NCI-H2171 treated with DMSO at 0.1 percent for 48 hours (cell line): ENCODE measurements around the gene EPHX1.
A peak's percentile ranks its signal among the peaks of the same experiment; 100 is the strongest.

Experiments
- DNase-seq: peaks from one replicate; lab custom pipeline; 2025; lab: John Stamatoyannopoulos, UW

Gene EPHX1

DNA sequence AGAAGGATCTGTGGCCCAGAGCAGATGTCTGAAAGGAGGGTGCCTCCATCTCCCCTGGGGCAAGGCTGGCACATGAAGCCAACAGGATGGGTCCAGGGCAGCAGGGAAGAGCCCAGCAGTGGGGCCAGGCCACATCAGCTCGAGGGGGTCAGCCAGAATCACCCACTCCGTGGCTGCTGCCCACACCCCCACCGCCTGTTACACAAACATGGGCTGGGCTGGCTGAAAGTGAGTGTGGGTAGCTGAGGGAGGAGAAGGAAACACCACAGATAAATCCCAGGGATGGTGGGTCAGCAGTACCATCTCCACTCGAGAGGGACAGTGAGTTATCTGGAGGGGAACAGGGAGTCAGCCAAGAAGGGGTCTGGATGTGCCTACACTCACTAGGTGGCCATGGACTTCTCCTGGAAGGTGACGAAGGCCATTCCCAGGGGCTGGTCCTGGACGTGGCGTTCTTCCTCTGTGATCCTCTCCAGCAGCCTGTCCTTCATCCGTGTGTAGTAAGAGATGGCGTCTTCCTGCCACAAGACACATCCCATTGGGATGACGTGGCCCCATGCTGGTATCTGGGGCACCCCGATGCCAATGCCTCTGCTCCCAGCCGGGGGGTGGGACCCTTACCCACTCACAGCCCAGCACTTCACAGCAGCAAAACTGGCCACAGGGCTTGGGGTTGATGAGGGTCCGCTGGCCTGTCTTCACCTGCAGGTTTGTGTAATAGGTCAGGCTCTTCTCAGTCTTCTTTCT, 52.1 kb downstream of the EPHX1 start:
- DNase-seq, result no peak

DNA sequence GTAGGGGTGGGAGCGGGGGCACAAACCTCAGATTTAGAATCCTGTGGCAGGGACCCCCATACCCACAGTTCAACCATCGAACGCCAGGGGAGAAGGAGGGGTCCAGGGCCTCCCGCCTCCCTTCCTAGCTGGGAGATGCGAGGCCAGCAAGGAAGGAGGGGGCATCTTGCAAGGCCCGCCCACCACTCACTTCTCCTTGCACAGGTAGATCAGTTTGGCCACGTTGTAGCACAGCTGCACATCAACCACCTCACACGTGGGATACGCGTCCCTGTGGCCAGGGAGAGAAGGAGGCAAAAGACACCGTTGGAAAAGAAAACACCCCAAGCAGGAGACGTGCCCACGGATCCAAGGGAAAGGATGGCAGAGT, 52.6 kb downstream of the EPHX1 start:
- no peak for DNase-seq

DNA sequence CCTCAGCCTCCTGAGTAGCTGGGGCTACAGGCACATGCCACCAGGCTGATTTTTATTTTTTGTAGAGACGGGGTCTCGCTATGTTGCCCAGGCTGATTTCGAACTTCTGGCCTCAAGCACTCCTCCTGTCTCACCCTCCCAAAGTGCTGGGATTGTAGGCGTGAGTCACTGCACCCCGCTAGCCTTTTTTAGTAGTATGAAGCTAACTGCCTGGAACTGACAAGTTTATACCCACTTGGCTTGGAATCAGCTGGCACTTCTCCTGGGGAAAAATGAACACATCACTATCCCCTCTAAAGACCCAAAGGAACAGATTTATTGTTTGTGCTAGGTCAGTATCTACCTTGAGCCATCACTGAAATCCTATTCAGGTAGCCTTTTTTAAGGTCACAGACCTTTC, 53.2 kb downstream of the EPHX1 start:
- no peak for DNase-seq

DNA sequence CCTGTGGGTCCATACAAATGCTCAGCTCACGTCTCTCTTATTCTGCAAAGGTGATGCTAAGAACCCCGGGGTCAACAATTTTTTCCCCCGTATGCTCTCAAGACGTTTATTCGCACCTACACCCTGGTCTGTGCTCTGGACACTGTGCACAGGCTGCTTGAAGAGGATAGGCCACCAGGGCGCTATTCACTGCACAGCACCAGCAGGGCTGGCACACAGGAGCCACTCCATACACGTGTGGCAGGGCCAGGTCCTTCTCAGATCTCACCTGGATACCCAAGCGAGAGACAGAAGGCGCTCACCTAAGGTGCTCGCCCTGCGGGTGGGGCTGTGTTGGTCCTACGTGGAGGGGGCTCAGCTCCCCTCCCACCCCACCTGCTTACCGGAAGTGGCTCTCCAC, 55.6 kb downstream of the EPHX1 start:
- DNase-seq, result no peak

DNA sequence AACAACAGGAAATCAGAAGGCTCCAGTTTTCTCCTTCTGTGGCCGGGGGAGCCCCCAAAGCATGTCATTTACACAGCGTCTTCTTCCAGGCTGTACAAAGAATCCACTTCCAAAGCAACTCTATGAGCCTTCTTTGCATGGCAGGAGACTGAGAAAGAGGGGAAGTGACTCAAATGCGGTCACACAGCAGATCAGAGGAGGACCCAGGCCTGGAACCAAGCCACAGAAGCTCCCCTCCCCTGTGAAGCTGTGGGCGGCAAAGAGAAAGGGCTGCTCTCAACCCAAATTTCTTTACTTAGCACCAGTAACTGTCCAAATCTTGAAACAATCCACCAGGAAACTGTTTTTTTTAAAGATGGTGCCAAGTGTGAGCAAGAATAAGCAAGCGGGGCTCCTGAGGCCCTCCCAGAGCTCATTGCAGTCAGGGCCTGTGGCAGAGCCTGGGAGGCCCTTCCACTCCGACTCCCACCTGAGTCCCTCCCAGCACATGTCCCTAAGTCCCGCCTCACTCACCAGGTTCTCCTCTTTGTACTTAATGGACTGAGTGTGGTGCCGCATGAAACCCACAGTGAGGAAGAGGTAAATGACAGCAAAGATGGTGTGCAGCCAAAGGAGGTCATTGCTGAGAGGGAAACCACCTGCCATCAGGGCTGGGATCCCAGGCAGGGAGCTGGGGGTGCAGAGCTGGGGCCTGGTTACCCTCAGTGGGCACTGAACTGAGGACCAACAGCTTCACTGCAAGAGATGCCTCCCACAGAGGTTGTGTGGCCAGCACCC, 56.3 kb downstream of the EPHX1 start:
- no peak for DNase-seq

DNA sequence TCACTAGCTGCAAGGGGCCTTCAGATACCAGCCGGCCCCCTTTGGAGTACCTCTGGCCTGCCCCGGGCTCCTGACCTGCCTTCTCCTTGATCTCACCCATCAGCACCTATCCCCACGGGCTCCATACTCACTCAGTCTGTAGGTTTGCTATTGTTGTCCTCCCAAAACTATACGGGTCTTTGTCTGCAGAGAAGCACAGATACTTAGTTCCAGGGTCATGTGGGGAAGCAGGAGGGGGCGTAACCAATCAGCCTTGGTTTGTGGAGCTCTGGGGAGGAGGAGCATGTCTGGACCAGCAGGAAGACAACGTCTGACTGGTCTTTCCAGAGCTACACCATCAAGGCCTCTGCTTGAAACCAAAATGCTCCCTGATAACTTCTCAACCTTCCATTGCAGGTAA, 57.1 kb downstream of the EPHX1 start:
- DNase-seq, result no peak

DNA sequence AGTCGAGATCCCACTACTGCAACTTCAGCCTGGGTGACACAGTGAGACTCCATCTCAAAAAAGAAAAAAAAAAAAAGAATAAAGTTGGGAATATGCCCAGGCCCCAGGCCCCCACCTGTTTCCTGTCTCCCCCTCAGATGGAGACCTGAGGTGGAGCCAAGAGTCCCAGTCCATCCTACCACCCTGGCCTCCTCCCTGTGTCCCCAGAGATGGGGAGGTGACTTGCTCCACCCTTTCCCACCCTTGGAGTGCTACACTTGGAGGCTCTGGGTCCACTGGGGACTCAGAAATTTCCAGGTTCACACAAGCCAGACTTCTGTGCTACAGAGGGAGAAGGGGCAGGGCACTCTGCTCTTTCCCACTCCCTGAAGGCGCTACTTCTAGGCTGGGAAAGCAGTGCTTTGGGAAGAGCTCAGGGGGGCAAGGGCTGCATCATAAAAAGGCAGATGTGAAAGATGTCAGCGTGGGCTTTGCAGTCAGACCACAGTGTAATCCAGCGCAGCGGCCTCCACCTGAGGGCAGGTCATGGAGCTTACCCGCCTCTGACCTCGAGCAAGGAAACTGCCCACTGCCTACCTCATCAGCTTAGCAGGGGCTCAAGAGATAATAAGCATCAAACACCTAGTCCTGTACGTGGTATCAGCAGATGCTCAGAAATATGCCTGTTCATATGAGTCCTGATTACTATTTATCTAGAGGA, 58.9 kb downstream of the EPHX1 start:
- peak; percentile 65 for DNase-seq

DNA sequence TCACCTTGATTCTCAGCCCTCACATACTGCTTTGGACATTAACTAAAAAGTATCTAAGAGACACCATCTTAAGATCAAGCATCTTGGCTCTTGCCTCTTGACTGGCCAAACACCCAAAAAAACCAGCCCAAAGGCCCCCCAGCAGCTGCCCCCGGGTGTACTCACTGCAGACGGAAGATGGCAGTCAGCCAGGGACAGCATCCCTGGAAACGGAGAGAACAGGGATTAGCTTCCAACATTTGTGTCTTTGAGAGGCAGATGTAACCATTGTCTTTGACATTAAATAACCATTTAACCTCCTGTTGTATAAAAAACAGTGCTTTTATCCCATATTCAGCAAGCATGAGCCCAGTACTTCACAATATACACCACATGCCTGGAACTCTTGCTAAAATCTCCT, 61.0 kb downstream of the EPHX1 start:
- DNase-seq, result peak; percentile 54

DNA sequence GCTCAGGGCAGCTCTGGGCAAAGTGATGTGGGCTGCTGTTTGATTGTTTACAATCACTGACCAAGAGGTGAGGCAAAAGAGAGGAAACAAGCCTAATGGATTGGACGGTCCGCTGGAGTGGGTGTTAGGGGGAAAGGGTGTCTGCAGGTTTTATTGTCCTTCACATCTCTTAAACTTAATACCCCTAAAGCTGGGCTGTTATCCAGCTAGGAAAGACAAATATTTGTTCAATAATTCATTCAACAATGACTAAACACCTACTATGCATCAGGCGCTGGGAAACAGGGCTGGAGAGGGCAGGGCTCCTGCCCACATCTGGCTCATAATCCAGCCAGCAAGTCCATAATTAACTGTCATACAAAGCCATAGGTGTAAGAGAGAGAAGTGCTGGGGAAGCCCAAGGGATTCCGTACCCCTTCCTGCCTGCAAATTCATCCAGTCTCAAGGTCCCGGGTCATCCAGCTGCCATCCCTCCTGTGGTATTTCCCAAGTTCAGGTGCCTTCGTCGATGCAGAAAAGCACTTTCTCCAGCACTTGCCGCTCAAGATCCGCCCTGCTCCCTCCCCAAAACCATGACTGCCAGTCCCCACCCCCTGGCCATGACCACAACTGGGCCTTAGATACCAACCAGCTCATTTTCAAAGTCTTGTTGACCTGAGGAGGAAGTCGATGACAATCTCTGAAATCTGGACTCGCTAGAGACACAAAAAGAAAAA, 61.6 kb downstream of the EPHX1 start:
- DNase-seq, result no peak

DNA sequence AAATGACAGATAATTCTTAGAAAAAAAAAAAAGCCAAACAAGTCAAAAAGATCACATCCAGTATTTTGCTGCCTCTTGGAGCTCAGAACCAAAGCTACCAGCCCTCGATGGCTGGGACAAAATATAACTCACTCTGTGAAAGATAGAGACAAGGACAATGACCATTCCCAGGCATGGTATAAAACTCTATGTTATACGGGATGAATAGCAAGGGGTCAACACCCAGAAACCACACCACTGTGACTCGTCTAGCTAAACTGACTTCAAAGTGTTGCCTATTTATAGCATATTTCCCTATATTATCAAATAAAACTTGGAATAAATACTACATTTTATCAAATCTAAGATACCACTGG, 62.1 kb downstream of the EPHX1 start:
- DNase-seq, result no peak

DNA sequence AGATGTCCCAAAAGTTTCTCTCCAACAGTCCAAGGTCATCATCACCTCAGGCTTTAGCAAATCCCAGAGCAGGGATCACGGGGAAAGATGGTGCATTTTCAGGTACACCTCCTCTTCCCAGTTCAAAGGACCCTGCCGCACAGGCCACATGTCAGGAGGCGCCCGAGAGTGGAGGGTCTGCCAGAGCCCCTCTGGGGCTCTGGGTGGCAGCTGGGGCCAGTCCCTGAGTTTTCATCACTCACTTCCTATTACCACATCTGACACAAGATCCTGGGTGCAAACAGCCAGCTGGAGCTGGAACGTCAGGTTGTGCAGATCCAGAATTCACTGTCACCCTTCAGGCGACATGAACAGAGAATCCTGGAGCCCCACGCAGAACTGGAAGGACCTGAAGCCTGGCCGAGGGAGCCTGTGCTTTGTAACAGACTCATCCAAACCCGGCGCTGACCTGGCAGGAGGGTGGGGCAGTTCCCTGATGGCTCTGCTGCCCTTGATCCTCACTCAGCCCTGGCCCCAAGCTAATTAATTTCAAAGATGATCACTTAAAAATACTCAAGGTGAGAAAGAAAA, 63.4 kb downstream of the EPHX1 start:
- no peak for DNase-seq

DNA sequence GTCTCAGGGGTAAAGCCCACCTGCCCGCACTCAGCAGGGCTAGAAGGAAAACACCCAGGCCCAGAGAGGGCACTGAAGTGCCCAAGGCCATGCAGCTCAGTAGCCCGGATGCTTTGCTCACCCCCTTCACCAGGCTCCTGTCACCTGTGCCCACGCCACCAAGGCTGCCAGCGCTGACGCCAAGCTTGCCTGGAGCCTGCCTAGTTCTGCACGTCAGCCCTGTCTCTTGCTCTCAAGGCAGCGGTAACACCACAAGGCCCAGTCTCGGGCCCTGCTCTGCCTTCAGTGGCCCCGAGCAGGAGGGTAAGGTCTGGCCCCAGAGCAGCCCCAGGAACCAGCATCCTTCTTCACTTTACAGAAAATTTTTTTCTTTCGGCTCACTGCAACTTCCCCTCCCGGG, 64.5 kb downstream of the EPHX1 start:
- no peak for DNase-seq

DNA sequence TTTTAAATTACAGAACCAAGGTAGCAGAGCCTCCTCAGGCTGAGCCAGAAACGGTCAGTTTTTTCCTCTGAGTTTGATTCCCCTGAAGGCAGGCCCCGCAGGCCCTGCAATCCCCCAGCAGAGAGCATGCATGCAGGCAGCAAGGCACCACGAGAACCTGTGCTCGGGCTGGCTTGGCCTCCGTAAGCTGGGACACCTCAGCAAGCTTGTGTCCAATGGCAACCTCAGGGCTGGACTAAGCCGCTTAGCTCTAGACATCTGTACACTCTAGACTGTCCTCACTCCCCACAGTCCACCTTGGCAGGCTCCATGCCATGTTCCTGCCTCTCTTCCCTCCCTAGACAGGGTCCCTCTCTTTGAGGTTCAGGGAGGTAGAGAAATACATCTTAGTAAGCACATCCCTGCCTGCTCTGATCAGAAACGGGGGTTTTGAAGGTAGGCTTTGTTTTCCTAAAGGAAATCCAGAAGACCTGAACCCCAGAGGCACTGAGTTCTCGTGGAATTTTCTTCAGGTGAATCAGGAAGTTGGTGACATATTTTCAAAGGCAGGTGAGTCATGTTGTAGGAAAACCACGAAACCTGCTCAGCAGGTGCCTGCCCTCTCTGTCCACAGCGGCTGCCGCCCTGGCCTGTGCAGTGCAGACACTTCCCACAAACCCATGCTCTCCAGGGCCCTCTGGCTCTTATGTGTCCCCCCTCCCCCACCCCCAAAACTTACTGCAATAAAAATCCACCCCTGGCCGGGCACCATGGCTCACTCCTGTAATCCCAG, 65.3 kb downstream of the EPHX1 start:
- DNase-seq, result no peak

DNA sequence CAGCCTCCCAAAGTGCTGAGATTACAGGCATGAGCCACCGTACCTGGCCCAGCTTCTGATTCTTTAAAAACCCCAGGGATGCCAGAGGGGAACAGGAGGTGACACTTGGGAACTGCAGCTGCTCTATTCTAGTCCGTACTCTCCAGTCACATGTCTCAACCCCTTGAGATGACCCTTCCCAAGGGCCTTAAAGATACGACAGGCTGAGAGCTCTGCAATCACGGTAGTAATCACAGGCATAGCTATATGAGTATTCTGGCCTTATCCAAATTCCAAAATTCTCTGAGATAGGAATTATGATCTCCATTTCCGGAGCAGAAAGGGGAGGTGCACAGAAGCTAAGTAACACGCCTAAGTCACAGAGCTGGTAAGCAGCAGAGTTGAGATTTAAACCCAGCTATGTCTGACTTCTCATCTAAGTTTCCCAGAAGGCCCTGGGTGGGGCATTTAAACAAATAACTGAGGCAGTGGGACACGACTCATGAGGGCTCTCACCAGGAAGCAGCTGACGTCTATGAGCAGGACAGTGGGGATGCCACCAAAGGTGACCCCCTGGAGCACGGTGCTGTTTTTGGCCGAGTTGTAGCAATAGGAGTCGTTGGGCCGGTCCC, 67.1 kb downstream of the EPHX1 start:
- no peak for DNase-seq

DNA sequence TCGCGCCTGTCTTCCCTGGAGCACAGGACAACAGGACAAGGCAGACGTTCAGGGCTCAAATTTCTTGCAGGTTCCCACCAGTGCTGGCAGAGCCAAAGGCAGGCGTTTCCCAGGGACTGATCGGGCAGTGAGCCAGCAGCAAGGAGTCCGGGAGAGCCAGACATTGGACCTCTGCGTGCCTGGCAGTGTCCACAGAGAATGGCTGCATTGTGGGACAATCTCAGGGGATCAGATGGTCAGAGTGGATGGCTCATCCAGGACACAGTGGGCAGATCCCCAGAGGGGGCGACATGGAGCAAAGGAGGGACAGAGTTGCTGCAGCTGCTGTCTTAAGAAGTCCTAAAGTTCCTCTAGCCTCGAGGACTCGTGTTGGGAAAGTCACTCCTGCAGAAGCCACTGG, 67.7 kb downstream of the EPHX1 start:
- no peak for DNase-seq

DNA sequence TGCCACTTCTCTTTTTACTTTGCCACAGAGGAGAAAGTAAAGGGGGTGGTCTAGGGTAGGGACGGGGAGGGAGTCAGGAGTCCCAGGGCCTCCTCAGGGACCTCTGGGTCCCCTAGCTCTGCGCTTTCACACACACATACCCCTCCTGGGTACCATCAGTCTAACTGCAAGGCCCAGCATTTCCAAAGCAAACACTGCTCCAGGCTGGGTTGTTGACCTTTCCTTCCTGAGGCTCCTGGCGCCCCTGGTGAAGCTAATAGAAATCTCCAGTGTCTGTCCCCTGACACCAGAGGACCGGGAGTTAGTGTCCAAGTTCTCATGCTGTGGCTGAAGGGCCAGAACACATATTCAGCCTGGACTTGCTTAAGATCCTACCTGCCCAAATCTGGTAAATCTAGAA, 68.4 kb downstream of the EPHX1 start:
- no peak for DNase-seq

DNA sequence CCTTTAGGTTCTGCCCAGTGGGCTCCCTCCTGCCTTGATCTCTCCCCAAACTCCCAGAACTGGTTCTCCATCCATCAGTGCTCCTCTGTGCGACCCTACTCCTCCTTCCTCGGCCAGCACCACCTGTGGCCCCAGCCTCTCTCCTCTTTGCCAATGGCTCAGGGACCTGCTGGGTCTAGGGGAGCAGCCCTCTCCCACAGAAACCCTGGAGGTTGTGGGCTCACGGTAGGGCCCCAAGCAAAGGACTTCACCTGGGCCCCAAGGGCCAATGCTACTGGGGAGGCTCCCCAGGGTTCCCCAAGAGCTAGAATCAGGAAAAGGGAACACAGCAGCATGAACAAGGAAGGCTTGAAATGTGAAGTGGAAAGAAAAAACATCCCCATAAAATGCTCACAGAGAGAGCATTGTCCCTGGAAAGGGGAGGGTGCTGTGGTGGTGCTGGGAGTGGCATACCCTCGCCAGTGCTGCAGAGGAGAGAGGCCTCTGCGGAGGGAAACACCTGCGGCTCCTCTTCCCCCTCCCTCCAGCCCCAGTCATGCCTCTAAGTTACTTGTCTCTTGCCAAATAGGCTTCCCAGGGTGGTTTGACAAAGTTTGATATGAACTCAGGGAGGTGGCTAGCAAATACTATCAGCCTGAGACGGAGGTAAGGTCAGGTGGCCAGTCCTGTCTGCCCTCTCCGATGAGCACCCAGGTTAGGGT, 69.7 kb downstream of the EPHX1 start:
- DNase-seq, result no peak

DNA sequence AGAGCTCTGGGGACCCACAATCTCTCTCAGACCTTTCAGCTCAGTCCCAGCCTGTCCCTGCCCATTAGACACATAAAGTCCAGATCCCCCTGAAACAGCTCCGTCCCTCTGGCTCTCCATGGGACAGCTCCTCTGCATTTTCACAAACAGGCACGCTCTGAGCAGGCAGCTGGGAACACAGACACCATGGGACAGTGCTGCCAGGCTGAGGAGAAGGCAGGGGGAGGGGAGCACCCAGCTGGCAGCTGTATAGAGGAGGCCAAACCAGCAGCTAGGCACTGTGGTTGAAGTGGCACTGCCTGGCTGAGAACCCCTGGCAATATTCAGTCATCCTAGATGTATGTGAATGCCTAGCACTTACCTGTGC, 70.3 kb downstream of the EPHX1 start:
- DNase-seq, result no peak

DNA sequence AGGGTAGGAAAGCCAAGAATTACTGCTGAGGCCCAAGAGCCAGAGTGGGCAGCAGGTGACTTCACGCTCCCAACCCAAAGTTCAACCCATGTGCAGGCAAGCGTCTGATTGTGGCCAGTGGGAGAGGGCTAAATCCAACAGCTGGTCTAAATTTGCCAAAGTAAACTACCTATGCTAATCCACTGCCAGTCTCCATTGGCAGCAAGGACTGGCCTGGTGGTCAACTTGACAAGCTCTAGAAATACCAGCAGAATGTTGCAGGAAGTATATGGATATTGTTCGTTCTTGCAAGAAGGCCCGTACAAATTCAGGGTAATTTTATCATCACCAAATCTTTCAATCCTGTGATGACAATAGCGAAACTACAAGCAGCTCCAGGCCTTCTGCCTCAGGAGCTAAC, 70.7 kb downstream of the EPHX1 start:
- no peak for DNase-seq
